Adrenal gland (tissue), 5 donors: ENCODE measurements around the gene CDC5L.

Experiments
- CTCF ChIP-seq, 6 experiments: fragments of 450-650 bp in 4 of 6; fragments of 200-600 bp in 2 of 6; sonication (generic) in 1 of 6; IDR thresholded peaks; 1 replicate in 5 of 6; 2 replicates in 1 of 6; pipeline versions ENCODE4 v1.5.1 to v1.8.0; 2016 to 2021; ENCODE audit warnings: antibody characterized with exemption in 6 of 6, mild to moderate bottlenecking in 2 of 6, moderate library complexity in 1 of 6
- POLR2A ChIP-seq, 2 donors: fragments of 450-650 bp; IDR thresholded peaks; one replicate each; pipeline ENCODE4 v1.6.1; 2017; ENCODE audit warnings: antibody characterized with exemption in 2 of 2, mild to moderate bottlenecking in 2 of 2, moderate library complexity in 1 of 2
- donor health status: DM: no; HTN: no; CAD: no.

GRCh38 chr6:44377484-44377883 is 10.0 kb upstream of the CDC5L start:
- TF ChIP-seq CTCF (IDR thresholded peaks at IDR 0.05) (no peak), POLR2A (IDR thresholded peaks at IDR 0.05) (no peak)
